Dermis microvascular lymphatic vessel endothelial cell (primary cell): Measurements from ENCODE around the gene CHN2. TPM values are rescaled to one million over a fixed set of nuclear protein-coding genes. Genes with fewer than 3 reads are reported as not detected.

ENCODE experiments used
- DNase-seq, 2 donors: peaks; one replicate each; pipeline versions ENCODE4 v3.0.0 to v3.0.0-alpha.2; 2010; ENCODE audit warnings: low read depth in 2 of 2
- total RNA-seq: library from RNA; depleted of rRNA; stranded (reverse); fragments of >200 nt; gene quantifications from 2 replicates; pipeline ENCODE4 v1.2.1, GENCODE V29; 2014

CHN2 gene
- total RNA-seq, 1 donor from 2014 or later: 0.90 TPM

DNA sequence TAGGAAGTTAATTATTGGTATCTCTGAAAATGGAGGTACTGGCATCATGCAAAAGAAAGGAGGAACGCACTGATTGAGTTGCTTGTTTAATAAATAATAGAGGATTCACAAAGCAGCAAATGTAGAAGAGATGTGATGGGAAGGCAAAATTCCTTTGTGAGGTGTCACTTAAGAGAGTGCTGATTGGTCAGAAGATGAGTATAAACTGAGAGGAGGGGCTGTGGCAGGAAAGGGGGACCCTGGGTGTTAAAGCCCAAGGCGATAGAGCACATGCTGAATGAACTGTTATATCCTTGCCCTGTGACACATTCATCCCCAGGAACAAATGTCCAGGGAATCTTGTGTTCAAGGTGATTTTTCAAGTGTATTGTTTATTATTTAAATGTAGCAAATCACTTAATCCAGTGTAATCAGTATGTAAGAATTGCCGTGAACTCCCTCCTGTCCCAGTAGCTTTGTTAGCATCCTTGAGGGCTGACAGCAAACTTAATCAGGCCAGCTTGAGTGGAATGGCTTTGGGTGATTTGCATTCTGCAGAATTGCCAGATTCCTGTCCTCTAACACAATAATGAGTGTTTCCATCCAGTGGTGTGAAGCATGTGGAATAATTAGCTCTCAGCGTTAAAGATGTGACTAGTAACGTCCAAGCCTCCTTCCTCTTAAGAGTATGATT lies 111.9 kb downstream of the CHN2 start:
- no peak for DNase-seq

- no peak for DNase-seq
These were observed 113.8 kb downstream of the CHN2 start for GRCh38 chr7:29308424-29308823.

DNA sequence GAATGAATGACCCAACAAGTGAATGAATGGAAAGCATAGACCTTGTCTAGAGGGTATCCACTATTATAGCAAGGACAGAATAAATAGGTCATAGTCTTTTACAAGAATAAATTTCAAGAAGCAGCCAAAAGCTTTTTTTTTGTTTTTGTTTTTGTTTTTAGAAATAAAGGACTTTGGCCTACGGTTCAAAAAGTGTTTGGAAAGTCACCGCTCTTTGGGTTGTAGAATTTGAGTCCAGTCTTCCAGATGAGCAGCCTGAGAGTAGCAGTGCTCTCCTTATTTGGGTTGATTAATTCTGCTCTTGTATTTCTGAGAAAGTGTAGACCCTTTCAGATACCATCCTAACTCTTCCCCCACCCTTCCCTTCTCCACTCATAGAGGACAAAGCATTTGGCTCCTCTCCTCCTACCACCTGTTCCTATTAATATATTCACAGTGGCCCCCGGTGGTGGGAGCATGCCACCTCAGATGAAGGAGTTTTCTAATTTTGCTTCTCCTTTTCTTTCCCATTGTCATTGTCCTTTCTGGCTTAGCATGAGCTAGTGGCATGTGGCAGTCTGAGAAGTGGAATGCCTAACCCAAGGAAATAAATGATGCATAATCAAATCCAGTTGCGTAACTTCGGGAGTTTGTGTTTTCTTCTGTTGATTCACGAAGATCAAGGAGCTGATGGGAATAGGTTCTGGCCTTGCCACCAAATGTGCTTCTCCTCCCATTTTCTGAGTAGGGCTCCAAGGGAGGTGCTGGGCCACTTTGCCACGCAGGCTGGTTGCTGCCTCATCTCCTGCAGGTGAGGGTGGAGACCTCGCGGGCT lies 114.7 kb downstream of the CHN2 start:
- DNase-seq: peak in 1 of 2 donors; percentile 7

GRCh38 chr7:29310625-29311024 lies 116.0 kb downstream of the CHN2 start:
- DNase-seq: no peak

- no peak for DNase-seq
These were observed 116.7 kb downstream of the CHN2 start for GRCh38 chr7:29311314-29311713.

DNA sequence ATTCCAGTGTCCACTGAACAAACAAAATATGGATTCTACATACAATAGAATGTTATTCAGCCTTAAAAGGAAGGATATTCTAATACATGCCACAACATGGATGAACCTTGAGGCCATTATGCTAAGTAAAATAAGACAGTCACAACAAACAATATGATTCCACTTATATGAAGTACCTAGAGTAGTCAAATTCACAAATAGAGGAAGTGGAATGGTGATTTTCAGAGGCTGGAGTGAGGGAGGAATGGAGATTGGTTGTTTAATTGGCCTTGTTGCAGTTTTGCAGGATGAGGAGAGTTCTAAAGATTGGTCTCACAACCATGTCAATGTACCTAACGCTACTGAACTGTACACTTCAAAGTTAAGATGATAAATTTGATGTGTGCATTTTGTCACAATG lies 119.6 kb downstream of the CHN2 start:
- DNase-seq: no peak

- DNase-seq: no peak
These were observed 120.7 kb downstream of the CHN2 start for GRCh38 chr7:29315122-29315891.

GRCh38 chr7:29315892-29316270 lies 121.3 kb downstream of the CHN2 start:
- no peak for DNase-seq

DNA sequence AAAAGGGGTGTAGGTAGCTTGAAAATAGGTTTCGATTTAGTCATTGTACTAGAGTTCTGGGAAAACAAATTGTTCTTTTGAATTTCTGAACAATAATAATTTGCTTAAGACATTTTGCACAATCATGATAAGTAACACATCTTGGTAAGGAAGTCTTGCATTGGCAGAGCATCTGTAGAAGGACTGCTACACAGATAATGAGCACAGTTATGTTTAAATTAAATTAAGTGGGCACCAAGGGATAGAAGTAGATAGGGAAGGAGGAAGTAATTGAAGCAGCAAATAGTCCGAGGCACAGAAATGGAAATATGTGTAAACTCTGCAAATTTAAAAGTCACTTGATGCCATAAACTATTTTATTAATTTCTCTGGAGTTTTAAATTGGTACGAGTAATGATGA lies 122.4 kb downstream of the CHN2 start:
- DNase-seq: no peak

GRCh38 chr7:29318853-29319718 lies 124.5 kb downstream of the CHN2 start:
- DNase-seq: no peak

DNA sequence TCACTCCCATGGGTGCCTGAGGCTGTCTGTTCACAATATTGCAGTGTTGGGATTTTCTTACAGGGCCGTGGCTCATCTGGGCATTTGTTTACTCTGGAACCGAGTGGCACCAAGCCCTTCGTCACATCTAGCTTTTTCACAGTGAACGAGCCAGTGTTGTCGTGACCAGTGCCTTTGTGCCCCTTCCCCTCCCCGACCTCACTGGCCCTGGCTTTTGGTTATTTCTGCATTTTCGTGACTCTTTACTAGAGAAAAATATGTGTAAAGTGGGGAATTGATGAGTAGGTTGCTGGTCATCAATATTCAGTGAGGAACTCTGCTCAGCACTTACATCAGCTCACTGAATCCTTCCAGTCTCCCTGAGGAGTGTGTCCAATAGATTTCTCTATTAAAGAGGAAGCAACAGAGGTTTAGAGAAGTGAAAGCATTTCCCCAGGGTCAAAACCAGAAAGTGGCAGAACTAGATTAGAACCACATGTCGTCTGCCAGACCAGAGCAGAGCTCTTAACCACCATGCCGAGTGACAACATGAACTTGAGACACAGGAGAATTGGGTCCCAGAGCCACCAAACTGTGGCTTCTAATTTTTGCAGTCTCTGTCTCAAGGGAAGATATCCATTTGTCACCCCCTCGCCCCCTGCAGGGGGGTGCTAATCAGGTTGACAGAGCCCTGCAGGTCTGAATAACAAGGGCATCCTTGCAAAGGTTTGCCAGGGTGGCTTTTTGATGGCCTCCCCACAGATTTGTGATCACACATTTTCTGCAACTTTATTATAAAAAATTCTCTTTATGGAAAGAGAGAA lies 125.3 kb downstream of the CHN2 start:
- DNase-seq: no peak

GRCh38 chr7:29320577-29320976 lies 126.0 kb downstream of the CHN2 start:
- no peak for DNase-seq

- no peak for DNase-seq
These were observed 127.6 kb downstream of the CHN2 start for GRCh38 chr7:29322023-29322712.

GRCh38 chr7:29325476-29325875 lies 130.9 kb downstream of the CHN2 start:
- DNase-seq: no peak

GRCh38 chr7:29326864-29327263 lies 132.3 kb downstream of the CHN2 start:
- no peak for DNase-seq

DNA sequence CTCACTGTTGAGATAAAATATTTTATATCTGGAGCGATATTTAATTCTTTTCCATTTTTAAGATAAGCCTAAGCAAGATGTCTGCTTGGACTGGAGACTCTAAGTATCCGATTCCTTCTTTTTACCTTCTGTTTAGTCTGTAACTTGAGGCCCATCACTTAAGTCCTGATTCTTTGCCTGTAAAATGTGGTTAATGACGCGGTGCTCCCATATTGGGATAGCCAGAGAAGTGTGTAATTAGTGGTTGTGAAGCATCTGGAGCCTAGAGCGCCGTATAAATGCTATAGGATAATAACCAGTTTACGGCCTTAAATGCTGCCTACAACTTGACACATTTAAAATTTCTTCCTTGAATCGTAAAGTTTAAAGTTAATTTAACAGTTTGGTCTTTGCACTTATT lies 132.9 kb downstream of the CHN2 start:
- DNase-seq: no peak

GRCh38 chr7:29328045-29328444 lies 133.5 kb downstream of the CHN2 start:
- no peak for DNase-seq

- no peak for DNase-seq
These were observed 134.2 kb downstream of the CHN2 start for GRCh38 chr7:29328811-29329210.

GRCh38 chr7:29329686-29330085 lies 135.1 kb downstream of the CHN2 start:
- no peak for DNase-seq

DNA sequence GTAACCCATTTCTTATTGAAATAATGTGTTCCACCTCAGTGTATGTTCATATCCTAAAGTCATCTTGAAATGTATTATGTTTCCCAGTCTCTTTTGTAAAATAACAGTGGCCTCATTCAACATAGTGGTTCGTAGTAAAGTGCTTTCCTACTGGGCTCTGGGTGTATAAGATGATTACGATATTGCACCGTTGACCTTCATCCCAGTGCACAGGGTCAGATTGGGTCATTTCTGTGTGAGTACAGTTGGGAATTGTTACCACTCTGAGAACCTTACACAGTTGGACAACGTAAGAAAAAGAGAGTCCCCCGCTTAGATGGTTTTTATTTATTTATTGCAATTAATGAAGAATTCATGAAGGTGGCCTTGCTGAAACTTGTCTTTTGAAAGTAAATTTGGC lies 135.6 kb downstream of the CHN2 start:
- no peak for DNase-seq
